H1 (cell line): Measurements from ENCODE around the gene EPHA6. TPM values are rescaled to one million over a fixed set of nuclear protein-coding genes. Genes with fewer than 3 reads are reported as not detected.

ENCODE experiments used
- CTCF ChIA-PET: fragments of 300-600 bp; sonication (Branson Sonifier 250); formaldehyde crosslinking; loops from one replicate; lab custom pipeline; 2021; ENCODE audit not compliant: partially characterized antibody; lab: Charles Lee
- POLR2A ChIA-PET: fragments of 300-600 bp; sonication (Branson Sonifier 250); formaldehyde crosslinking; loops from one replicate; lab custom pipeline; 2021; ENCODE audit warnings: inconsistent platforms; ENCODE audit not compliant: partially characterized antibody; lab: Charles Lee
- DNase-seq, 2 experiments: peaks; one replicate each; pipeline versions ENCODE4 v3.0.0 to v3.0.0-alpha.2; 2010 to 2022; ENCODE audit warnings: low spot score in 2 of 2, low read depth in 1 of 2, mixed read lengths in 1 of 2
- FAIRE-seq: peaks from 2 replicates; lab custom pipeline; 2011; peaks lifted over from hg19 to GRCh38; lab: Jason Lieb, UNC
- H2AFZ ChIP-seq: 2 replicates; pipeline ENCODE4 v1.8.1; 2012; ENCODE audit warnings: low read length, inconsistent platforms
- H2AK5ac ChIP-seq: 2 replicates; pipeline ENCODE4 v1.6.1; 2013; ENCODE audit warnings: low read depth, low read length
- H2BK120ac ChIP-seq: replicated peaks from 2 replicates; pipeline ENCODE3; 2013; ENCODE audit warnings: low read depth, low read length, inconsistent platforms
- H2BK12ac ChIP-seq: 2 replicates; pipeline ENCODE4 v1.6.1; 2013; ENCODE audit warnings: low read depth, low read length
- H2BK15ac ChIP-seq: 2 replicates; pipeline ENCODE4 v1.6.1; 2013; ENCODE audit warnings: low read length
- H2BK20ac ChIP-seq: 2 replicates; pipeline ENCODE4 v1.6.1; 2013; ENCODE audit warnings: low read length
- H2BK5ac ChIP-seq: 2 replicates; pipeline ENCODE4 v1.6.1; 2013; ENCODE audit warnings: low read depth, low read length
- H3K14ac ChIP-seq: 2 replicates; pipeline ENCODE4 v1.6.1; 2013; ENCODE audit warnings: inconsistent platforms; ENCODE audit not compliant: insufficient read length
- H3K18ac ChIP-seq: 2 replicates; pipeline ENCODE4 v1.6.1; 2013; ENCODE audit warnings: low read length; ENCODE audit errors: extremely low read depth
- H3K23ac ChIP-seq: 2 replicates; pipeline ENCODE4 v1.6.1; 2013; ENCODE audit warnings: inconsistent platforms; ENCODE audit not compliant: insufficient read length
- H3K23me2 ChIP-seq: 2 replicates; pipeline ENCODE4 v1.6.1; 2013; ENCODE audit warnings: low read depth, low read length
- H3K27ac ChIP-seq: 2 replicates; pipeline ENCODE4 v1.6.1; 2011; ENCODE audit warnings: low read depth, low read length, inconsistent platforms
- H3K27me3 ChIP-seq, 4 experiments: replicated peaks in 1 of 4; 1 replicate in 1 of 4; 2 replicates in 3 of 4; pipeline versions ENCODE4 v1.6.1 to v1.8.1; 2011 to 2013; ENCODE audit warnings: low read length in 3 of 4, mild to moderate bottlenecking in 3 of 4, inconsistent platforms in 2 of 4, mixed read lengths in 2 of 4, moderate library complexity in 1 of 4; ENCODE audit not compliant: control insufficient read depth in 3 of 4, insufficient read depth in 3 of 4; ENCODE audit errors: extremely low read depth in 1 of 4
- H3K36me3 ChIP-seq, 4 experiments: 2 replicates each; pipeline versions ENCODE4 v1.6.1 to v1.8.1; 2011 to 2013; ENCODE audit warnings: mild to moderate bottlenecking in 4 of 4, low read length in 3 of 4, moderate library complexity in 2 of 4, control low read depth in 1 of 4, inconsistent platforms in 1 of 4; ENCODE audit not compliant: insufficient read depth in 4 of 4, control insufficient read depth in 2 of 4
- H3K4ac ChIP-seq: replicated peaks from 2 replicates; pipeline ENCODE3; 2013; ENCODE audit warnings: low read length, low read depth, mixed read lengths, inconsistent platforms; ENCODE audit not compliant: insufficient read length
- H3K4me1 ChIP-seq, 4 experiments: replicated peaks in 1 of 4; 1 replicate in 1 of 4; 2 replicates in 3 of 4; pipeline versions ENCODE4 v1.6.1 to v1.8.1; 2011 to 2013; ENCODE audit warnings: low read length in 3 of 4, inconsistent platforms in 2 of 4, mixed read lengths in 1 of 4; ENCODE audit not compliant: insufficient read depth in 4 of 4, control insufficient read depth in 3 of 4
- H3K4me2 ChIP-seq, 2 experiments: 2 replicates each; pipeline versions ENCODE4 v1.6.1 to v1.8.1; 2011 to 2013; ENCODE audit warnings: low read depth in 2 of 2, low read length in 2 of 2, control low read depth in 1 of 2, inconsistent platforms in 1 of 2, mild to moderate bottlenecking in 1 of 2; ENCODE audit not compliant: insufficient read depth in 1 of 2
- H3K4me3 ChIP-seq, 4 experiments: fragments of 200-600, 300-600 bp in 1 of 4; sonication (generic), shearing (Covaris generic), sonication (Bioruptor Twin) in 1 of 4; 2 replicates each; pipeline versions ENCODE4 v1.5.1 to v1.8.1; 2011 to 2016; ENCODE audit warnings: low read length in 4 of 4, low read depth in 3 of 4, control low read depth in 2 of 4, inconsistent platforms in 2 of 4, mild to moderate bottlenecking in 2 of 4, mixed read lengths in 1 of 4, moderate library complexity in 1 of 4; ENCODE audit not compliant: insufficient read depth in 2 of 4; ENCODE audit errors: extremely low read depth in 1 of 4
- H3K56ac ChIP-seq: replicated peaks from 2 replicates; pipeline ENCODE3; 2013; ENCODE audit warnings: low read depth, mild to moderate bottlenecking, mixed read lengths, low read length, inconsistent platforms; ENCODE audit not compliant: insufficient read length
- H3K79me1 ChIP-seq: 2 replicates; pipeline ENCODE4 v1.6.1; 2013; ENCODE audit warnings: low read depth, low read length, control low read depth
- H3K79me2 ChIP-seq, 2 experiments: 2 replicates each; pipeline versions ENCODE4 v1.6.1 to v1.8.1; 2012 to 2013; ENCODE audit warnings: low read length in 2 of 2, mild to moderate bottlenecking in 2 of 2, inconsistent platforms in 1 of 2; ENCODE audit not compliant: insufficient read depth in 2 of 2, control insufficient read depth in 1 of 2
- H3K9ac ChIP-seq, 4 experiments: replicated peaks in 1 of 4; 1 replicate in 1 of 4; 2 replicates in 3 of 4; pipeline versions ENCODE4 v1.6.1 to v1.8.1; 2011 to 2013; ENCODE audit warnings: low read depth in 3 of 4, low read length in 3 of 4, control low read depth in 2 of 4, mild to moderate bottlenecking in 2 of 4, moderate library complexity in 2 of 4, inconsistent platforms in 1 of 4; ENCODE audit errors: extremely low read depth in 1 of 4
- H3K9me3 ChIP-seq, 2 experiments: 2 replicates each; pipeline versions ENCODE4 v1.6.1 to v1.8.1; 2012 to 2013; ENCODE audit warnings: mild to moderate bottlenecking in 2 of 2, moderate library complexity in 2 of 2, control low read depth in 1 of 2, inconsistent platforms in 1 of 2, low read depth in 1 of 2, low read length in 1 of 2, mixed read lengths in 1 of 2; ENCODE audit not compliant: insufficient read depth in 2 of 2
- H4K20me1 ChIP-seq, 2 experiments: replicated peaks in 1 of 2; 2 replicates each; pipeline versions ENCODE3 to v1.8.1; 2011 to 2013; ENCODE audit warnings: inconsistent platforms in 2 of 2, low read length in 2 of 2, mild to moderate bottlenecking in 1 of 2; ENCODE audit not compliant: insufficient read depth in 2 of 2, control insufficient read depth in 1 of 2
- H4K5ac ChIP-seq: 2 replicates; pipeline ENCODE4 v1.6.1; 2013; ENCODE audit warnings: low read length, low read depth, mixed read lengths, inconsistent platforms; ENCODE audit not compliant: insufficient read length
- H4K8ac ChIP-seq: 2 replicates; pipeline ENCODE4 v1.8.0; 2013; ENCODE audit warnings: mild to moderate bottlenecking, moderate library complexity, low read length, inconsistent platforms; ENCODE audit not compliant: insufficient read depth; ENCODE audit errors: extremely low read depth
- H4K91ac ChIP-seq: replicated peaks from 2 replicates; pipeline ENCODE3; 2013; ENCODE audit warnings: low read length, mixed read lengths, inconsistent platforms; ENCODE audit not compliant: insufficient read length
- BRCA1 ChIP-seq: IDR thresholded peaks from 2 replicates; pipeline ENCODE4 v1.6.1; 2012; ENCODE audit warnings: low read depth, low read length, improper control_type of control experiment
- CBX5 ChIP-seq: fragments of 300-800, 300-1000 bp; sonication (generic); IDR thresholded peaks from 2 replicates; pipeline ENCODE4 v1.7.1; 2016; ENCODE audit warnings: antibody characterized with exemption, low read length, low read depth
- JUND ChIP-seq: IDR thresholded peaks from 2 replicates; pipeline ENCODE4 v1.6.1; 2011; ENCODE audit warnings: mild to moderate bottlenecking, improper control_type of control experiment, low read length
- MAX ChIP-seq: IDR thresholded peaks from 2 replicates; pipeline ENCODE4 v1.6.1; 2012; ENCODE audit warnings: inconsistent platforms
- NANOG ChIP-seq: IDR thresholded peaks from 2 replicates; pipeline ENCODE4 v1.6.1; 2011; ENCODE audit warnings: low read length, low read depth, mild to moderate bottlenecking, inconsistent platforms; ENCODE audit not compliant: insufficient read depth, poor library complexity, severe bottlenecking
- RAD21 ChIP-seq, 2 experiments: IDR thresholded peaks in 1 of 2; conservative IDR thresholded peaks in 1 of 2; 2 replicates each; pipeline ENCODE4 v1.6.1; 2011; ENCODE audit warnings: low read depth in 2 of 2, low read length in 2 of 2, improper control_type of control experiment in 1 of 2, inconsistent platforms in 1 of 2, mild to moderate bottlenecking in 1 of 2, moderate library complexity in 1 of 2
- RBBP5 ChIP-seq: IDR thresholded peaks from 2 replicates; pipeline ENCODE4 v1.7.1; 2012; ENCODE audit warnings: low read depth, mild to moderate bottlenecking, inconsistent platforms, low read length, moderate library complexity, borderline replicate concordance
- SAP30 ChIP-seq: fragments of 300-600 bp; sonication (generic); IDR thresholded peaks from 2 replicates; pipeline ENCODE4 v1.7.1; 2012; ENCODE audit warnings: low read length, moderate library complexity, mild to moderate bottlenecking, inconsistent platforms; ENCODE audit not compliant: insufficient read depth, insufficient replicate concordance
- SP2 ChIP-seq: IDR thresholded peaks from 2 replicates; pipeline ENCODE4 v1.6.1; 2012; ENCODE audit warnings: mild to moderate bottlenecking, low read length, inconsistent platforms
- SRF ChIP-seq: IDR thresholded peaks from 2 replicates; pipeline ENCODE4 v1.6.1; 2011; ENCODE audit warnings: mild to moderate bottlenecking, low read depth, low read length, moderate library complexity
- TBP ChIP-seq: IDR thresholded peaks from 2 replicates; pipeline ENCODE4 v1.6.1; 2011; ENCODE audit warnings: low read depth, low read length, improper control_type of control experiment
- WGBS, 2 experiments: shearing (Covaris generic) in 1 of 2; methylation state at CpG; one replicate each; pipeline versions ENCODE4 v1.1.6 to v1.1.7; 2013 to 2015; ENCODE audit warnings: low lambda C conversion rate in 2 of 2, mixed read lengths in 2 of 2, inconsistent platforms in 1 of 2, low coverage in 1 of 2, missing lambda C conversion rate in 1 of 2; ENCODE audit not compliant: insufficient replicate concordance in 2 of 2, insufficient coverage in 1 of 2, insufficient read length in 1 of 2; ENCODE audit errors: extremely low coverage in 1 of 2, missing lambda C conversion rate in 1 of 2; 5-methylcytosine and 5-hydroxymethylcytosine counted together
- polyA plus RNA-seq, 7 experiments: library from polyadenylated mRNA; depleted of rRNA in 3 of 7; stranded (reverse) in 5 of 7; unstranded in 2 of 7; fragments of >200 nt in 5 of 7; fragments of 200-250 nt in 2 of 7; gene quantifications; 1 replicate in 5 of 7; 2 replicates in 1 of 7; 4 replicates in 1 of 7; pipeline versions ENCODE4 v1.2.1 to v1.2.3, GENCODE V29; 2011 to 2013; ENCODE audit warnings: missing spikeins in 2 of 7, mixed read lengths in 2 of 7
- total RNA-seq: library from RNA; stranded (reverse); fragmentation: NEBNext Ultra II Directional; extraction: Animal tissue kit (Norgen Biotek cat#: 25700); gene quantifications from 2 replicates; pipeline ENCODE4 v1.2.1, GENCODE V29; 2021
- TF ChIP-seq, protein P1 (sequence below): IDR thresholded peaks from 2 replicates; pipeline ENCODE4 v1.6.1; 2011; ENCODE audit warnings: low read length, improper control_type of control experiment

The EPHA6 gene
- total and polyA plus RNA-seq, 2 of the 8 experiments (the other 6 are each of a cell fraction or from before 2014, with no cell fraction given) = 0.83 to 3.2 TPM

GRCh38 chr3:96991800-96992365, 177.5 kb downstream of the EPHA6 start:
- WGBS, 2 experiments = 89% methylated on average over 4 of the region's 4 CpGs; no CpG with 5 or more reads in 1 of the 2 experiments
- Histone ChIP-seq H3K56ac (no peak overlapping the region), H3K4ac (no peak overlapping the region), H4K20me1 (no peaks in the 10 kb centered on the region), H4K5ac (no peak overlapping the region), H2AFZ (no peak overlapping the region), H3K79me2 (no peaks in the 10 kb centered on the region), H4K91ac (no peak overlapping the region), H3K14ac (no peak overlapping the region), H3K18ac (no peak overlapping the region), H2BK20ac (no peak overlapping the region), H2AK5ac (no peak overlapping the region), H4K8ac (no peak overlapping the region), H3K9me3 (no peaks in the 10 kb centered on the region), H3K23ac (no peak overlapping the region), H3K4me1 (no peaks in the 10 kb centered on the region), H3K9ac (no peak overlapping the region), H3K27ac (no peak overlapping the region), H3K4me3 (no peak overlapping the region), H2BK15ac (no peak overlapping the region), H3K4me2 (no peak overlapping the region), H2BK5ac (no peak overlapping the region), H3K23me2 (no peaks in the 10 kb centered on the region), H3K27me3 (no peaks in the 10 kb centered on the region), H3K36me3 (no peaks in the 10 kb centered on the region), H2BK12ac (no peak overlapping the region), H2BK120ac (no peak overlapping the region), H3K79me1 (no peaks in the 10 kb centered on the region)
- FAIRE-seq (no peak), DNase-seq (no peak)
- CTCF ChIA-PET = no interaction called here
- POLR2A ChIA-PET = no interaction called here
- TF ChIP-seq, protein P1, sequence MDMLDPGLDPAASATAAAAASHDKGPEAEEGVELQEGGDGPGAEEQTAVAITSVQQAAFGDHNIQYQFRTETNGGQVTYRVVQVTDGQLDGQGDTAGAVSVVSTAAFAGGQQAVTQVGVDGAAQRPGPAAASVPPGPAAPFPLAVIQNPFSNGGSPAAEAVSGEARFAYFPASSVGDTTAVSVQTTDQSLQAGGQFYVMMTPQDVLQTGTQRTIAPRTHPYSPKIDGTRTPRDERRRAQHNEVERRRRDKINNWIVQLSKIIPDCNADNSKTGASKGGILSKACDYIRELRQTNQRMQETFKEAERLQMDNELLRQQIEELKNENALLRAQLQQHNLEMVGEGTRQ = no peak
- no peak for TF ChIP-seq CBX5
- TF ChIP-seq RBBP5 = no peak
- no peak for TF ChIP-seq SRF
- no peak for TF ChIP-seq MAX
- no peak for TF ChIP-seq SP2
- TF ChIP-seq JUND = no peak
- no peak for TF ChIP-seq NANOG
- no peak for TF ChIP-seq BRCA1
- no peak for TF ChIP-seq SAP30
- no peak for TF ChIP-seq TBP
- no peak for TF ChIP-seq RAD21 (IDR thresholded peaks at IDR 0.05 in 1 of 2, conservative IDR thresholded peaks at IDR 0.05 in 1 of 2; ENCODE audit: low read depth in 2 of 2, low read length in 2 of 2)
